PC-9 (cell line): Measurements from ENCODE around the gene DPP10. TPM values are rescaled to one million over a fixed set of nuclear protein-coding genes. Genes with fewer than 3 reads are reported as not detected.

Experiments used
- BruUV-seq: library from RNA; stranded (reverse); fragments of 400-500 nt; replicated peaks from 2 replicates; lab custom pipeline; 2021; lab: Mats Ljungman, UMichigan
- CTCF ChIA-PET: fragments of 300-600 bp; sonication (Branson Sonifier 250); formaldehyde crosslinking; loops from one replicate; lab custom pipeline; 2022; ENCODE audit warnings: antibody characterized with exemption; lab: Charles Lee
- POLR2A ChIA-PET: fragments of 300-600 bp; sonication (Branson Sonifier 250); formaldehyde crosslinking; loops from one replicate; lab custom pipeline; 2022; ENCODE audit warnings: antibody characterized with exemption; ENCODE audit not compliant: unreplicated experiment; lab: Charles Lee
- DNase-seq, 2 experiments: peaks; one replicate each; pipeline versions ENCODE4 v3.0.0 to v3.0.0-alpha.2; 2015 to 2022; ENCODE audit warnings: mixed read lengths in 1 of 2
- H2AFZ ChIP-seq: fragments of 200-600 bp; sonication (generic); 2 replicates; pipeline ENCODE4 v1.8.1; 2017; ENCODE audit warnings: antibody characterized with exemption
- H3F3A ChIP-seq: fragments of 200-600 bp; sonication (generic); 2 replicates; pipeline ENCODE4 v1.8.1; 2017; ENCODE audit warnings: antibody characterized with exemption, mild to moderate bottlenecking, low read depth; ENCODE audit not compliant: insufficient read depth
- H3K27ac ChIP-seq: fragments of 200-600 bp; sonication (generic); 2 replicates; pipeline ENCODE4 v1.6.1; 2016; ENCODE audit warnings: mixed run types
- H3K27me3 ChIP-seq: fragments of 200-600 bp; sonication (generic); 2 replicates; pipeline ENCODE4 v1.6.1; 2016; ENCODE audit warnings: low read depth, mixed run types; ENCODE audit not compliant: insufficient read depth
- H3K36me3 ChIP-seq: fragments of 200-600 bp; sonication (generic); 2 replicates; pipeline ENCODE4 v1.6.1; 2016; ENCODE audit warnings: low read depth, mixed run types
- H3K4me1 ChIP-seq: fragments of 200-600 bp; sonication (generic); replicated peaks from 2 replicates; pipeline ENCODE4 v1.6.1; 2016; ENCODE audit warnings: mixed run types; ENCODE audit not compliant: insufficient read depth
- H3K4me2 ChIP-seq: fragments of 200-600 bp; sonication (generic); 2 replicates; pipeline ENCODE4 v1.6.1; 2017; ENCODE audit warnings: mixed run types
- H3K4me3 ChIP-seq: fragments of 200-600 bp; sonication (generic); 2 replicates; pipeline ENCODE4 v1.6.1; 2016; ENCODE audit warnings: mixed run types
- H3K79me2 ChIP-seq: fragments of 200-600 bp; sonication (generic); 2 replicates; pipeline ENCODE4 v1.6.1; 2017; ENCODE audit warnings: low read depth, mixed run types
- H3K9me2 ChIP-seq: fragments of 200-600 bp; sonication (generic); 2 replicates; pipeline ENCODE4 v1.8.1; 2017; ENCODE audit warnings: mild to moderate bottlenecking; ENCODE audit not compliant: insufficient read depth
- H3K9me3 ChIP-seq: fragments of 200-600 bp; sonication (generic); 2 replicates; pipeline ENCODE4 v1.8.1; 2016; ENCODE audit warnings: low read depth; ENCODE audit not compliant: insufficient read depth
- H4K20me1 ChIP-seq: fragments of 200-600 bp; sonication (generic); 2 replicates; pipeline ENCODE4 v1.8.1; 2017; ENCODE audit not compliant: insufficient read depth
- EZH2 ChIP-seq: fragments of 200-600 bp; sonication (generic); IDR thresholded peaks from 2 replicates; pipeline ENCODE4 v1.8.0; 2017; ENCODE audit warnings: antibody characterized with exemption, low read depth
- intact Hi-C: fragments of 100-400 bp; cut with micrococcal nuclease; formaldehyde crosslinking; loops from one replicate; pipeline ENCODE4 v1.10.0; 2022; ENCODE audit not compliant: unreplicated experiment
- total RNA-seq: library from RNA; stranded (reverse); gene quantifications from 2 replicates; pipeline ENCODE4 v1.2.3, GENCODE V29; 2021
- TF ChIP-seq, protein P1 (sequence below): fragments of 200-600 bp; sonication (generic); conservative IDR thresholded peaks from 2 replicates; pipeline ENCODE4 v1.6.1; 2017; ENCODE audit warnings: mixed run types, antibody characterized with exemption, mild to moderate bottlenecking, moderate library complexity

Gene DPP10
- total RNA-seq, 1 experiment from 2014 or later = not detected

DNA sequence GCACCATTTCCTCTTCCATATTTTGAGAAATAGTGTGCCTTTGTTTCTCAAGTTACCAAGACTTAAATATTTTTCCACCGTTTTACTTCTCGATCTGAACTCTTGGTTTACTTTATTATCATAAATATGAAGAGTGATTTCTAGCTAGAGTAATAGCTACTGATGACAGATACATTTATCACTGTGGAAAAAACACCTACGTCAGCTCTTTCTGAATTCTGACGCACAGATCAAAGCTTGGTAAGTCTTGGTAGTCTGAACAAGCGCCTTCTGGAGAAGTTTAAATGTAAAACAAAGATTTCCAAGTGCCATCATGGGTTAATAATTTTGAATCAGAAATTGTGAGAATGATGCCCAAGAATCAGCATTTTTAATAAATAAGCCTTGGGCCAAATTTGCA, 367.7 kb downstream of the DPP10 start:
- intact Hi-C loops = no loop called here
- no peak overlapping the region for H3K4me3 ChIP-seq
- no TSS peak for BruUV-seq
- no peak for DNase-seq
- no peak overlapping the region for H2AFZ ChIP-seq
- H3K27me3 ChIP-seq = no peaks in the 10 kb centered on the region
- H3K36me3 ChIP-seq = no peaks in the 10 kb centered on the region
- no peak overlapping the region for H3K27ac ChIP-seq
- H4K20me1 ChIP-seq = no peaks in the 10 kb centered on the region
- no peaks in the 10 kb centered on the region for H3K9me3 ChIP-seq
- no peak for TF ChIP-seq EZH2
- TF ChIP-seq, protein P1, sequence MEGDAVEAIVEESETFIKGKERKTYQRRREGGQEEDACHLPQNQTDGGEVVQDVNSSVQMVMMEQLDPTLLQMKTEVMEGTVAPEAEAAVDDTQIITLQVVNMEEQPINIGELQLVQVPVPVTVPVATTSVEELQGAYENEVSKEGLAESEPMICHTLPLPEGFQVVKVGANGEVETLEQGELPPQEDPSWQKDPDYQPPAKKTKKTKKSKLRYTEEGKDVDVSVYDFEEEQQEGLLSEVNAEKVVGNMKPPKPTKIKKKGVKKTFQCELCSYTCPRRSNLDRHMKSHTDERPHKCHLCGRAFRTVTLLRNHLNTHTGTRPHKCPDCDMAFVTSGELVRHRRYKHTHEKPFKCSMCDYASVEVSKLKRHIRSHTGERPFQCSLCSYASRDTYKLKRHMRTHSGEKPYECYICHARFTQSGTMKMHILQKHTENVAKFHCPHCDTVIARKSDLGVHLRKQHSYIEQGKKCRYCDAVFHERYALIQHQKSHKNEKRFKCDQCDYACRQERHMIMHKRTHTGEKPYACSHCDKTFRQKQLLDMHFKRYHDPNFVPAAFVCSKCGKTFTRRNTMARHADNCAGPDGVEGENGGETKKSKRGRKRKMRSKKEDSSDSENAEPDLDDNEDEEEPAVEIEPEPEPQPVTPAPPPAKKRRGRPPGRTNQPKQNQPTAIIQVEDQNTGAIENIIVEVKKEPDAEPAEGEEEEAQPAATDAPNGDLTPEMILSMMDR = no peak
- H3K4me2 ChIP-seq = no peak overlapping the region
- no peaks in the 10 kb centered on the region for H3K79me2 ChIP-seq
- H3K4me1 ChIP-seq = no peaks in the 10 kb centered on the region
- no peaks in the 10 kb centered on the region for H3F3A ChIP-seq
- ChIA-PET CTCF (no interaction called here), POLR2A (no interaction called here)
- no peaks in the 10 kb centered on the region for H3K9me2 ChIP-seq

- DNase-seq = no peak
- H3F3A ChIP-seq = no peaks in the 10 kb centered on the region
- H3K27ac ChIP-seq = no peak overlapping the region
- H3K4me1 ChIP-seq = no peaks in the 10 kb centered on the region
- H4K20me1 ChIP-seq = no peaks in the 10 kb centered on the region
- CTCF ChIA-PET = no interaction called here
- H3K9me3 ChIP-seq = no peaks in the 10 kb centered on the region
- intact Hi-C loops = no loop called here
- no peak for TF ChIP-seq EZH2
- TF ChIP-seq, protein P1 = no peak
- H3K79me2 ChIP-seq = no peaks in the 10 kb centered on the region
- H3K36me3 ChIP-seq = no peaks in the 10 kb centered on the region
- H3K4me3 ChIP-seq = no peak overlapping the region
- BruUV-seq = no TSS peak
- no peak overlapping the region for H3K4me2 ChIP-seq
- no peak overlapping the region for H2AFZ ChIP-seq
- no peaks in the 10 kb centered on the region for H3K9me2 ChIP-seq
- no peaks in the 10 kb centered on the region for H3K27me3 ChIP-seq
- POLR2A ChIA-PET = no interaction called here
Measured at GRCh38 chr2:114812261-114812660, 369.8 kb downstream of the DPP10 start.

DNA sequence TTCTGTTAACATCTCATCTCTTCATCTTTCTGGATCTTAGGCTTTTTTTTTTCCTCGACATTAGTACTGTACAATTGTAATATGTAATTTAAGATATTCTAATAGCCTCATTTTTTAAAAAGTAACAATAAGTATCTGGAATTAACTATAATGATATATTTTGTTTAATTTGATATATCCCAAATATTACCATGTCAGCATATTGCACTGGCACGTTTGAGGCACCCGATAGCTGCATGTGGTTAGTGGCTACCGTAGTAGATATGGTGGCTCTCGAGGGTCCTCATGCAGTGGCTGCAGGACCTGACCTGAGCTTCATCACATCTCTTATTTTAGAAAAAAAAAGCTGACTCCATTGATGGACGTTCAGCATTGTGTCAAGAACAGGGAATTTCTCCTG, 371.9 kb downstream of the DPP10 start:
- ChIA-PET POLR2A (no interaction called here), CTCF (no interaction called here)
- H4K20me1 ChIP-seq = no peaks in the 10 kb centered on the region
- no peaks in the 10 kb centered on the region for H3K79me2 ChIP-seq
- intact Hi-C loops = no loop called here
- H3K9me3 ChIP-seq = no peaks in the 10 kb centered on the region
- no peaks in the 10 kb centered on the region for H3K9me2 ChIP-seq
- H3K27ac ChIP-seq = no peak overlapping the region
- H2AFZ ChIP-seq = no peak overlapping the region
- TF ChIP-seq, protein P1 = no peak
- H3K4me1 ChIP-seq = no peaks in the 10 kb centered on the region
- DNase-seq = no peak
- H3F3A ChIP-seq = no peaks in the 10 kb centered on the region
- H3K27me3 ChIP-seq = no peaks in the 10 kb centered on the region
- H3K4me3 ChIP-seq = no peak overlapping the region
- BruUV-seq = no TSS peak
- no peak overlapping the region for H3K4me2 ChIP-seq
- no peaks in the 10 kb centered on the region for H3K36me3 ChIP-seq
